Mucosa of stomach (tissue), 1 donor: ENCODE results near the gene IL1R2.

ENCODE experiments used
- H3K27me3 ChIP-seq: one replicate; pipeline ENCODE4 v1.7.0; 2013; ENCODE audit warnings: mild to moderate bottlenecking, low read length; ENCODE audit not compliant: control insufficient read depth, insufficient read depth
- H3K36me3 ChIP-seq: one replicate; pipeline ENCODE4 v1.7.0; 2013; ENCODE audit warnings: low read length; ENCODE audit not compliant: control insufficient read depth, insufficient read depth
- H3K4me1 ChIP-seq: one replicate; pipeline ENCODE4 v1.7.0; 2013; ENCODE audit warnings: mild to moderate bottlenecking, low read length; ENCODE audit not compliant: control insufficient read depth, insufficient read depth
- H3K4me3 ChIP-seq: one replicate; pipeline ENCODE4 v1.7.0; 2013; ENCODE audit warnings: low read length
- H3K9ac ChIP-seq: one replicate; pipeline ENCODE4 v1.7.0; 2013; ENCODE audit warnings: mild to moderate bottlenecking, low read length, moderate library complexity
- H3K9me3 ChIP-seq: one replicate; pipeline ENCODE4 v1.7.0; 2013; ENCODE audit warnings: mild to moderate bottlenecking, low read length, moderate library complexity; ENCODE audit not compliant: control insufficient read depth
- donor health status: Pancreatic carcinoma.

IL1R2 gene

GRCh38 chr2:102042196-102043081 is 50.7 kb downstream of the IL1R2 start:
- no peaks in the 10 kb centered on the region for H3K27me3 ChIP-seq
- no peaks in the 10 kb centered on the region for H3K9me3 ChIP-seq
- H3K4me3 ChIP-seq = no peak overlapping the region
- H3K36me3 ChIP-seq = no peaks in the 10 kb centered on the region
- no peaks in the 10 kb centered on the region for H3K4me1 ChIP-seq
- no peak overlapping the region for H3K9ac ChIP-seq

DNA sequence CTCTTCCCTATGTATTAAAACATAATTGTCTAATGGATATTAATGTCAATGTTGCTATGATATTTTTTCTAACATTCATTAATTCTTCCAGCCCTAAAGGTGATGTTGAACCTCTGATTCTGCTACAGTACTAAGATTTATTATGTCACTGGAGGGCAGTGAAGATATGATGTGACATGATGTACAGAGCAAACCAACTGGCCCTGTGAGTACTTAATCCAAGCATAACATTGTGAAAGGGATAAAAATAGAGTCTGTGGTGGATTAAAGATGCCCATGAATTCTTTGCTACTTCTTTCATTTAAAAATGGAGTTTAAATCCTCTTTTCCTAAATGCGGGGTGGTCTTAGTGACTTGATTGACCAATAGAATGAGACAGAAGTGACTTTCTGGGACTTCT is 51.8 kb downstream of the IL1R2 start:
- H3K4me1 ChIP-seq = peaks cover 3% of the 10 kb centered on the region
- no peak overlapping the region for H3K9ac ChIP-seq
- no peaks in the 10 kb centered on the region for H3K9me3 ChIP-seq
- H3K27me3 ChIP-seq = no peaks in the 10 kb centered on the region
- H3K4me3 ChIP-seq = no peak overlapping the region
- no peaks in the 10 kb centered on the region for H3K36me3 ChIP-seq

GRCh38 chr2:102044235-102044896 is 52.6 kb downstream of the IL1R2 start:
- peaks cover 9% of the 10 kb centered on the region for H3K4me1 ChIP-seq
- no peaks in the 10 kb centered on the region for H3K9me3 ChIP-seq
- no peak overlapping the region for H3K9ac ChIP-seq
- H3K27me3 ChIP-seq = no peaks in the 10 kb centered on the region
- H3K36me3 ChIP-seq = no peaks in the 10 kb centered on the region
- no peak overlapping the region for H3K4me3 ChIP-seq

DNA sequence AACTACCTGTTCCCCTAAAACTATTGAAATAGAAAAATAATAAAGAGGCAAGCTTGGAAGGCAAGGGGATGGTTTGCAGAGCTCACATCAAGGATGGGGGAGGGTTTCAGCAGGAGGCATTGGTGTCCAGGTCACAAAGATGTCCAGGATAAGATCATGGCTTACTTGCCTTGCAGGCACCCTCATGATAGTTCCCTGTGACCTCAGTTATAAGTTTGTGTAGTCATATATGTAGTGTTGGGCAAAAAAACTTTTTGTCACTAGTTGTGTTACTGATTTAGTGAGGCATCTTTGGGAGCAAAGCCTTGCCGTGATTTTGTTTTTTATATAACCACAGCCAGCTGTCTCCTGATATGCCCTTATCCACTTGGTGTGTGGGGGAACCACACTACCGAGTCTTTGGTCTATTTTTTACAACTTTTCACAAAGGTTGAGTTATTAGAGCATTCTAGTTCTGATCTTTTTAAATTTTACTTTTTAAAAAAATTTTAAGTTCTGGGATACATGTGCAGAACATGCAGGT is 53.3 kb downstream of the IL1R2 start:
- peaks cover 15% of the 10 kb centered on the region for H3K4me1 ChIP-seq
- no peaks in the 10 kb centered on the region for H3K36me3 ChIP-seq
- H3K27me3 ChIP-seq = no peaks in the 10 kb centered on the region
- no peak overlapping the region for H3K4me3 ChIP-seq
- H3K9me3 ChIP-seq = no peaks in the 10 kb centered on the region
- H3K9ac ChIP-seq = no peak overlapping the region

GRCh38 chr2:102045697-102046096 is 53.9 kb downstream of the IL1R2 start:
- Histone ChIP-seq H3K27me3 (no peaks in the 10 kb centered on the region), H3K4me1 (peaks cover 20% of the 10 kb centered on the region), H3K36me3 (no peaks in the 10 kb centered on the region), H3K9ac (no peak overlapping the region), H3K4me3 (no peak overlapping the region), H3K9me3 (no peaks in the 10 kb centered on the region)

DNA sequence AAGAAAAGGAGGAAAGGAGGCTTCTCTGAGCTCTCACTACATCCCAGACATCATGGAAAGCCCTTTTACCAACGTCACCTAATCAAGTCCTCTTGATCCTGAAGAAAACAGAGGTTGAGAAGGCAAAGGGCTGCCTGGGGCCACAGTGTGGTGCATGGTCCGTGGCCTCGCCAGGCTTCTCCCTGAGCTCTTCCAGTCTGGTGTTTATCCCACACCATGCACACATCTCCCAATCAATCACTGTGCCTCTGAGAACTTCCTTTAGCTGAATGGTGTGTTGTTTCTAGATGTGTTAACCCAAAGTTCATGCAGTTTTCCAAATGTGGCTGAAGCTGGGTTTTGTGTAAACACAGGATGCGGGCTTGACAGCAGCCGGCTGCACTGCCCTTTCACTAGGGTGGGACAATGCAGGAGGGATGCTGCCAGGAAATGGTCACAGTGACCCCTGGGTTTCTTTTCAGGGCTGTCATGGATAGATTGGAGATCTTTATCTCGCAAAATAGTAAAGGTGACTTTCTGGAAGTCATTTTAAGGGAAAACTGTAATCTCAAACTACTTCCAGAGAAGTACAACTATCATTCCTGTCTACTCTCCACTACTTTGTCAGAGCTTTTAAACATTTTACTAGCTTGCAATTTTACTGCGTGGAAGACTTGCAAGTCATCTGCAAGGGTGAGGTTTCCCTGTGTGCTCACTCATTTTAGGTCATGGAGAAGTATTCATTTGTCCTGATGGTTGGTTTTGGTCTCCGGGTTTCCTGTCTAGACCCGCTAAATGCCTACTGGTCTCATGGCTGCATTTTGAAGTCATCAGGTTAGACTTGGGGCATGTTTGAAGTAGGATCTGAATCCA is 54.6 kb downstream of the IL1R2 start:
- no peaks in the 10 kb centered on the region for H3K36me3 ChIP-seq
- peaks cover 20% of the 10 kb centered on the region for H3K4me1 ChIP-seq
- H3K27me3 ChIP-seq = no peaks in the 10 kb centered on the region
- H3K9me3 ChIP-seq = no peaks in the 10 kb centered on the region
- H3K4me3 ChIP-seq = no peak overlapping the region
- H3K9ac ChIP-seq = no peak overlapping the region

DNA sequence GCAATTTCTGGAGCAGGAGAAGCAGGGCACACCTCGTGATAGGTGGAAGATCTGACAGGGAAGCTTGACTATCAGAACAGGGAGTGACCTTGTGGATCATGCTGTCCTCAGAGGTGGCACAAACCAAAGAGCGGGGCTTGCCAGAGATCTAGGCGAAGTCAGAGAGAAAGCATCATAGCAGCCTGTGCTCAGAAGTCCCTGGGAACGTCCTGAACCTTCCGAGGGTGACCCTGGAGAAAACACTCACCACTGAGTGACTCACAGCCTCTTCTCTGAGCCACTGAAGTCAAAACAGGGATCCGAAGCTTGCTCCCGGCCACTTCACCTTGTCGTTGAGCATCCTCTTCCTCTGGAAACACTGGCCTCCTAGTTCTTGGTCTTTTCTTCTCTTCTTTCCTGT is 56.7 kb downstream of the IL1R2 start:
- no peaks in the 10 kb centered on the region for H3K27me3 ChIP-seq
- no peak overlapping the region for H3K4me3 ChIP-seq
- no peaks in the 10 kb centered on the region for H3K9me3 ChIP-seq
- no peaks in the 10 kb centered on the region for H3K36me3 ChIP-seq
- peaks cover 20% of the 10 kb centered on the region for H3K4me1 ChIP-seq
- no peak overlapping the region for H3K9ac ChIP-seq

DNA sequence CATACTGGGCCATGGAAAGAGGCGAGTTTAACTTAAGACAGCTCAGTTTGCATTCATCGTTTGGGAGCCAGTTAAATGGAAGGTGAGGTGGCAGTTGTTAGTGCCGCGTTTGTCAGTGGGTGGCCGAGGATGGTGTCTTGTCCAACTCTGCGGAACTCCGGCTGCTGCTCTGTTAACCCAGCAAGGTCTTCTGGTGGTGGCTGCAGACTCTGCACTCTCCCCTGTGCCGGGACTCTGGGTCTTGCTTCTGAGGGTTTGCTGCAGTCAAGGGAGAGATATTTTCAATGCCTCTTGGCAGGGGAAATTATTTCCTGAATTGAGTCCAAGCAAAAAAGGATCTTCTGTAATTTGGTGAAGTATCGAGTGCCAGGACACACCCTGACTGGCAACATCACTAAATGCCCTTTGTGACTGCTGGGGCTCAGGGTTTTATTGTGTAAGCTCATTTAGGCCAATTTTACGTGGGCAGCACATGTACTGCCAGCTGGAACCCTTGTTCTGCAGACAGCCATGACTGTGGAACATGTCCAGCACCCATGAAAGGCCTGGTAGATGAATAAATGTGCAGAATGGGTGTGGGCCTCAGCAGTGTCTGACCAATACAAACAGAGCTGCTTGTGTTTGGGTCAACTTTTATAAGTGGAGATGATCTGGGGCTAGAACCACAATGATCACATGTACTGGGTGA is 58.1 kb downstream of the IL1R2 start:
- no peaks in the 10 kb centered on the region for H3K36me3 ChIP-seq
- no peak overlapping the region for H3K4me3 ChIP-seq
- no peaks in the 10 kb centered on the region for H3K27me3 ChIP-seq
- no peak overlapping the region for H3K9ac ChIP-seq
- no peaks in the 10 kb centered on the region for H3K9me3 ChIP-seq
- peaks cover 20% of the 10 kb centered on the region for H3K4me1 ChIP-seq

GRCh38 chr2:102050854-102051391 is 59.2 kb downstream of the IL1R2 start:
- H3K36me3 ChIP-seq = no peaks in the 10 kb centered on the region
- no peak overlapping the region for H3K4me3 ChIP-seq
- H3K4me1 ChIP-seq = peaks cover 23% of the 10 kb centered on the region
- no peaks in the 10 kb centered on the region for H3K9me3 ChIP-seq
- no peaks in the 10 kb centered on the region for H3K27me3 ChIP-seq
- H3K9ac ChIP-seq = no peak overlapping the region

GRCh38 chr2:102051692-102052277 is 60.0 kb downstream of the IL1R2 start:
- no peaks in the 10 kb centered on the region for H3K36me3 ChIP-seq
- H3K4me3 ChIP-seq = no peak overlapping the region
- H3K27me3 ChIP-seq = no peaks in the 10 kb centered on the region
- H3K4me1 ChIP-seq = peaks cover 23% of the 10 kb centered on the region
- no peak overlapping the region for H3K9ac ChIP-seq
- no peaks in the 10 kb centered on the region for H3K9me3 ChIP-seq

- Histone ChIP-seq H3K9me3 (no peaks in the 10 kb centered on the region), H3K9ac (no peak overlapping the region), H3K36me3 (no peaks in the 10 kb centered on the region), H3K4me3 (no peak overlapping the region), H3K4me1 (peaks cover 23% of the 10 kb centered on the region), H3K27me3 (no peaks in the 10 kb centered on the region)
Observed at GRCh38 chr2:102052365-102052764, 60.6 kb downstream of the IL1R2 start.
